H1 (cell line): ENCODE measurements around the gene TLE1. TPM values are rescaled to one million over a fixed set of nuclear protein-coding genes. Genes with fewer than 3 reads are reported as not detected.

ENCODE experiments used
- CBX5 ChIP-seq: fragments of 300-800, 300-1000 bp; sonication (generic); IDR thresholded peaks from 2 replicates; pipeline ENCODE4 v1.7.1; 2016; ENCODE audit warnings: antibody characterized with exemption, low read length, low read depth
- EP300 ChIP-seq, 2 experiments: IDR thresholded peaks; 1 replicate in 1 of 2; 2 replicates in 1 of 2; pipeline ENCODE4 v1.6.1; 2011 to 2012; ENCODE audit warnings: low read depth in 2 of 2, low read length in 2 of 2, mild to moderate bottlenecking in 2 of 2, borderline replicate concordance in 1 of 2, inconsistent platforms in 1 of 2, moderate library complexity in 1 of 2
- HDAC2 ChIP-seq, 2 experiments: fragments of 300-600 bp in 1 of 2; sonication (generic) in 1 of 2; IDR thresholded peaks; 2 replicates each; pipeline ENCODE4 v1.6.1; 2011 to 2012; ENCODE audit warnings: low read depth in 2 of 2, low read length in 2 of 2, mild to moderate bottlenecking in 2 of 2, moderate library complexity in 2 of 2, borderline replicate concordance in 1 of 2, inconsistent platforms in 1 of 2
- JUN ChIP-seq: IDR thresholded peaks from 2 replicates; pipeline ENCODE4 v1.6.1; 2011; ENCODE audit warnings: low read depth, mild to moderate bottlenecking, improper control_type of control experiment, low read length
- PHF8 ChIP-seq: fragments of 200-600 bp; sonication (generic); conservative IDR thresholded peaks from 2 replicates; pipeline ENCODE4 v1.7.1; 2012; ENCODE audit warnings: low read depth, mild to moderate bottlenecking, inconsistent platforms, low read length, moderate library complexity
- RAD21 ChIP-seq, 2 experiments: IDR thresholded peaks in 1 of 2; conservative IDR thresholded peaks in 1 of 2; 2 replicates each; pipeline ENCODE4 v1.6.1; 2011; ENCODE audit warnings: low read depth in 2 of 2, low read length in 2 of 2, improper control_type of control experiment in 1 of 2, inconsistent platforms in 1 of 2, mild to moderate bottlenecking in 1 of 2, moderate library complexity in 1 of 2
- SIX5 ChIP-seq: IDR thresholded peaks from 2 replicates; pipeline ENCODE4 v1.6.1; 2011; ENCODE audit warnings: mild to moderate bottlenecking, low read depth, low read length
- TEAD4 ChIP-seq: IDR thresholded peaks from 2 replicates; pipeline ENCODE4 v1.6.1; 2012; ENCODE audit warnings: low read depth, low read length, inconsistent platforms, mixed read lengths
- polyA plus RNA-seq, 7 experiments: library from polyadenylated mRNA; depleted of rRNA in 3 of 7; stranded (reverse) in 5 of 7; unstranded in 2 of 7; fragments of >200 nt in 5 of 7; fragments of 200-250 nt in 2 of 7; gene quantifications; 1 replicate in 5 of 7; 2 replicates in 1 of 7; 4 replicates in 1 of 7; pipeline versions ENCODE4 v1.2.1 to v1.2.3, GENCODE V29; 2011 to 2013; ENCODE audit warnings: missing spikeins in 2 of 7, mixed read lengths in 2 of 7
- total RNA-seq: library from RNA; stranded (reverse); fragmentation: NEBNext Ultra II Directional; extraction: Animal tissue kit (Norgen Biotek cat#: 25700); gene quantifications from 2 replicates; pipeline ENCODE4 v1.2.1, GENCODE V29; 2021

TLE1 gene
- total and polyA plus RNA-seq, 2 of the 8 experiments (the other 6 are each of a cell fraction or from before 2014, with no cell fraction given): 81.8 to 91.6 TPM

DNA sequence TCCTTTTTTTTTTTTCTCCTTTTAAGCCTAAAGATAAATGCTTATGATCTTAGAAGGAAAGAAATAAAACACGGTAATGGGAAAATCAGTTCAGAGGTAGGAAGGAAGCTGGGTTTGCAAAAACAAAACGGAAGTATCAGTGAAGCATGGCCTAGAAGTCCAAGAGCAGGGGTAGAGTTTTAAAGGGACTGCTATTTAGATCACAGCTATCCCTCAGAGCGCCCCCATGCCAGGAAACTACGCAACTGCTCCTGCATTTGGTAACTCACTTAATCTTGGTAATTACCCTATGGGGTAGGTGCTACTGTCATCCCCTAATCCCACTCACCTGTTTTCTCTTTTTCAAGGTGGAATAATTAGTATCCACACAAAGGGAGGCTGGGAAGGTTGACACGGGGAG is 16.0 kb downstream of the TLE1 start (continued):
- no peak for TF ChIP-seq EP300 (IDR thresholded peaks at IDR 0.05; ENCODE audit: borderline replicate concordance in 1 of 2, low read depth in 2 of 2, low read length in 2 of 2)
- no peak for TF ChIP-seq CBX5
- no peak for TF ChIP-seq SIX5
- no peak for TF ChIP-seq HDAC2 (IDR thresholded peaks at IDR 0.05; ENCODE audit: borderline replicate concordance in 1 of 2, low read depth in 2 of 2, low read length in 2 of 2)
- no peak for TF ChIP-seq JUN
- TF ChIP-seq RAD21 (IDR thresholded peaks at IDR 0.05 in 1 of 2, conservative IDR thresholded peaks at IDR 0.05 in 1 of 2; ENCODE audit: low read depth in 2 of 2, low read length in 2 of 2): peak; percentile 47 to 53; a peak in 3 of 4 replicates
- TF ChIP-seq PHF8: no peak
- no peak for TF ChIP-seq TEAD4
